Measurements from ENCODE around the gene SPATA3.
"Not testable (repeated sequence)": the region's sequence is repeated elsewhere in the genome, so short reads cannot be mapped to it uniquely, and the experiment has no call there.

SPATA3 gene

GRCh38 chr2:231002641-231003040 is 6.7 kb downstream of the SPATA3 start:
- no peak for TF ChIP-seq CTCF (IDR thresholded peaks at IDR 0.05; ENCODE audit: low read depth, low read length)
- H3K4me3 ChIP-seq (replicated peaks in 1 of 2; ENCODE audit: low read depth in 2 of 2, low read length in 2 of 2), result no peak overlapping the region
- DNase-seq (ENCODE audit: low read depth in 2 of 2), result no peak

- no peak for DNase-seq (ENCODE audit: low read depth in 2 of 2)
- TF ChIP-seq CTCF (IDR thresholded peaks at IDR 0.05; ENCODE audit: low read depth, low read length), result no peak
- H3K4me3 ChIP-seq (replicated peaks in 1 of 2; ENCODE audit: low read depth in 2 of 2, low read length in 2 of 2), result no peak overlapping the region
These were observed 7.3 kb downstream of the SPATA3 start for GRCh38 chr2:231003186-231003585.

- not testable (repeated sequence) for DNase-seq (ENCODE audit: low read depth in 2 of 2)
These were observed 9.0 kb downstream of the SPATA3 start for GRCh38 chr2:231004930-231005329.

GRCh38 chr2:231007286-231008098 is 11.6 kb downstream of the SPATA3 start:
- TF ChIP-seq CTCF (IDR thresholded peaks at IDR 0.05; ENCODE audit: low read depth, low read length), result no peak
- H3K4me3 ChIP-seq (replicated peaks in 1 of 2; ENCODE audit: low read depth in 2 of 2, low read length in 2 of 2), result no peak overlapping the region
- DNase-seq (ENCODE audit: low read depth in 2 of 2), result no peak

More at GRCh38 chr2:231004930-231005329, 9.0 kb downstream of the SPATA3 start:
- not testable (repeated sequence) for H3K4me3 ChIP-seq (replicated peaks in 1 of 2; ENCODE audit: low read depth in 2 of 2, low read length in 2 of 2)

- H3K4me3 ChIP-seq (replicated peaks in 1 of 2; ENCODE audit: low read depth in 2 of 2, low read length in 2 of 2), result no peak overlapping the region
- TF ChIP-seq CTCF (IDR thresholded peaks at IDR 0.05; ENCODE audit: low read depth, low read length), result no peak
- no peak for DNase-seq (ENCODE audit: low read depth in 2 of 2)
These were observed 12.2 kb downstream of the SPATA3 start for GRCh38 chr2:231008131-231008530.

- TF ChIP-seq CTCF (IDR thresholded peaks at IDR 0.05; ENCODE audit: low read depth, low read length), result no peak
- no peak overlapping the region for H3K4me3 ChIP-seq (replicated peaks in 1 of 2; ENCODE audit: low read depth in 2 of 2, low read length in 2 of 2)
- DNase-seq (ENCODE audit: low read depth in 2 of 2), result no peak
These were observed 13.5 kb downstream of the SPATA3 start for GRCh38 chr2:231009236-231009919.

- no peak for TF ChIP-seq CTCF (IDR thresholded peaks at IDR 0.05; ENCODE audit: low read depth, low read length)
These were observed 14.3 kb downstream of the SPATA3 start for GRCh38 chr2:231010201-231010730.

More at GRCh38 chr2:231010201-231010730, 14.3 kb downstream of the SPATA3 start:
- no peak for DNase-seq (ENCODE audit: low read depth in 2 of 2)
- H3K4me3 ChIP-seq (replicated peaks in 1 of 2; ENCODE audit: low read depth in 2 of 2, low read length in 2 of 2), result no peak overlapping the region

Measured in cardiac fibroblast (primary cell).